ENCODE data around the gene KCNAB3. TPM values are rescaled to one million over a fixed set of nuclear protein-coding genes. Genes with fewer than 3 reads are reported as not detected.

The KCNAB3 gene
- total and polyA plus RNA-seq, 11 donors = 0.19 to 1.7 (median 0.38) TPM; not detected in 2

DNA sequence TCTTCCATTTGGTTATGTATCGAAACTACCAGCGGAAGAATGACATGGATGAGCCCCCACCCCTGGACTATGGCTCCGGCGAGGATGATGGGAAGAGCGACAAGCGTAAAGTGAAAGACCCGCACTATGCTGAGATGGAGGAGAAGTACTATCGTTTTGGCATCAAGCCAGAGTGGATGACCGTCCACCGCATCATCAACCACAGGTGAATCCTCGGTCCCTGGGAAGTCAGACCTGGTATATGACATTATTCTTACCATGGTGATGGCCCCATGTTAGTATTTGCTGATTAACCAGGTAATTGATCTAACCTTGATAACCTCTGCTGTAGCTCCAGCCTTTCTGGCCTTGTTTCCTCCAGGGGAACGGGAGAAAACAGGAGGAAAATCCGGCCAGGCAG is 32.6 kb downstream of the KCNAB3 start:
- Histone ChIP-seq H3K9me3 (no peaks in the 10 kb centered on the region), H3K36me3 (peaks cover 0 to 98% (median 87%) of the 10 kb centered on the region in 9 donors), H3K27ac (no peak overlapping the region), H3K4me3 (no peak overlapping the region), H3K27me3 (no peaks in the 10 kb centered on the region), H3K4me1 (peaks cover 0 to 11% (median 0%) of the 10 kb centered on the region in 12 donors)
- WGBS, 4 donors = 87 to 91% (median 88%) methylated on average over 13 of the region's 13 CpGs
- ATAC-seq (no peak), DNase-seq (no peak)
- intact Hi-C loops (cut with DNase I) = loop anchor here in 8 of 10 donors (1.0 to 10.0 kb wide), 4 partner anchors 35 to 75 kb away; no protein-coding TSS in a partner anchor
- TF ChIP-seq CTCF (IDR thresholded peaks at IDR 0.05) (no peak), POLR2A (IDR thresholded peaks at IDR 0.05) (no peak)

DNA sequence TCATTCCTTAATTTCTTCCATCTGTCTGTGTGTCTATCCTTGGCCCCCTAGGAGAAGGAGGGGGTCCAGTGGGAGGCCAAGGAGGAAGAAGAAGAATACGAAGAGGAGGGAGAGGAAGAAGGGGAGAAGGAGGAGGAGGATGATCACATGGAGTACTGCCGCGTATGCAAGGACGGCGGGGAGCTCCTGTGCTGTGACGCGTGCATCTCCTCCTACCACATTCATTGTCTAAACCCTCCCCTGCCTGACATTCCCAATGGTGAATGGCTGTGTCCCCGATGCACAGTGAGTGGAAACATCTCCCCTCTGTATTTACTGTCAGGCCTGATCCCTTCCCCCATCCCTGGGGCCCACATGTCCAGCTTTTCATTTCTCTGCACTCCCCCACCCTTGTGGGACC is 34.8 kb downstream of the KCNAB3 start:
- intact Hi-C loops (cut with DNase I) = loop anchor here in 7 of 10 donors (5.0 to 10.0 kb wide), 3 partner anchors 33 to 73 kb away; no protein-coding TSS in a partner anchor
- Histone ChIP-seq H3K4me3 (no peak overlapping the region), H3K27ac (no peak overlapping the region), H3K9me3 (no peaks in the 10 kb centered on the region), H3K27me3 (no peaks in the 10 kb centered on the region), H3K36me3 (peaks cover 0 to 95% (median 80%) of the 10 kb centered on the region in 9 donors), H3K4me1 (peaks cover 0 to 18% (median 5%) of the 10 kb centered on the region in 12 donors)
- 88 to 92% (median 90%) methylated on average over 8 of the region's 8 CpGs for WGBS, 4 donors
- ATAC-seq (no peak), DNase-seq (peak in 1 of 5 donors; percentile 6)
- TF ChIP-seq POLR2A (IDR thresholded peaks at IDR 0.05) (no peak), CTCF (IDR thresholded peaks at IDR 0.05) (no peak)

- no peak for ATAC-seq
These were observed 35.4 kb downstream of the KCNAB3 start for GRCh38 chr17:7894226-7894625.

More at GRCh38 chr17:7894226-7894625, 35.4 kb downstream of the KCNAB3 start:
- Histone ChIP-seq H3K27me3 (no peaks in the 10 kb centered on the region), H3K9me3 (no peaks in the 10 kb centered on the region), H3K4me3 (no peak overlapping the region), H3K4me1 (peaks cover 5 to 24% (median 11%) of the 10 kb centered on the region in 12 donors), H3K36me3 (peaks cover 0 to 91% (median 74%) of the 10 kb centered on the region in 9 donors), H3K27ac (no peak overlapping the region)
- DNase-seq = peak in 1 of 5 donors; percentile 3
- TF ChIP-seq CTCF (IDR thresholded peaks at IDR 0.05) (no peak), POLR2A (IDR thresholded peaks at IDR 0.05) (no peak)
- 88 to 97% (median 94%) methylated on average over 9 of the region's 9 CpGs for WGBS, 4 donors
- intact Hi-C loops (cut with DNase I) = loop anchor here in 3 of 10 donors (10.0 kb wide), 1 partner anchor 69 kb away; no protein-coding TSS in a partner anchor
